Osteoblast (primary cell): ENCODE measurements around the gene MFAP2. TPM values are rescaled to one million over a fixed set of nuclear protein-coding genes. Genes with fewer than 3 reads are reported as not detected.

Experiments used
- DNase-seq: peaks from one replicate; pipeline ENCODE4 v3.0.0; 2011; ENCODE audit warnings: low spot score, mixed read lengths; ENCODE audit not compliant: insufficient read length; ENCODE audit errors: missing footprints
- H2AFZ ChIP-seq: 2 replicates; pipeline ENCODE4 v1.6.0; 2011; ENCODE audit warnings: mild to moderate bottlenecking, low read length
- H3K27ac ChIP-seq: 2 replicates; pipeline ENCODE4 v1.5.1; 2011; ENCODE audit warnings: mild to moderate bottlenecking, low read depth, low read length, moderate library complexity
- H3K27me3 ChIP-seq: 2 replicates; pipeline ENCODE4 v1.6.0; 2012; ENCODE audit warnings: mild to moderate bottlenecking, control low read depth, inconsistent platforms, low read length, moderate library complexity; ENCODE audit not compliant: insufficient read depth
- H3K36me3 ChIP-seq: 2 replicates; pipeline ENCODE4 v1.5.1; 2011; ENCODE audit warnings: mild to moderate bottlenecking, low read length, control low read depth, moderate library complexity; ENCODE audit not compliant: insufficient read depth
- H3K4me1 ChIP-seq: 2 replicates; pipeline ENCODE4 v1.5.1; 2011; ENCODE audit warnings: mild to moderate bottlenecking, low read length, control low read depth, moderate library complexity; ENCODE audit not compliant: insufficient read depth
- H3K4me2 ChIP-seq: 2 replicates; pipeline ENCODE4 v1.6.0; 2011; ENCODE audit warnings: mild to moderate bottlenecking, low read length; ENCODE audit not compliant: insufficient read depth
- H3K4me3 ChIP-seq: fragments of 200-600 bp; sonication (generic); 3 replicates; pipeline ENCODE4 v1.5.1; 2012; ENCODE audit warnings: mild to moderate bottlenecking, low read length, inconsistent platforms; ENCODE audit not compliant: insufficient read depth
- H3K79me2 ChIP-seq: 2 replicates; pipeline ENCODE4 v1.6.0; 2012; ENCODE audit warnings: mild to moderate bottlenecking, low read length, control low read depth, inconsistent platforms; ENCODE audit not compliant: insufficient read depth
- H3K9me3 ChIP-seq: 2 replicates; pipeline ENCODE4 v1.5.1; 2011; ENCODE audit warnings: low read depth, low read length, control low read depth
- H4K20me1 ChIP-seq: 2 replicates; pipeline ENCODE4 v1.6.0; 2012; ENCODE audit warnings: mild to moderate bottlenecking, low read length, control low read depth; ENCODE audit not compliant: insufficient read depth
- total RNA-seq: library from RNA; depleted of rRNA; stranded (reverse); fragments of >200 nt; gene quantifications from 2 replicates; pipeline ENCODE4 v1.2.3, GENCODE V29; 2012
- TF ChIP-seq, protein P1 (sequence below): IDR thresholded peaks from 2 replicates; pipeline ENCODE4 v1.5.1; 2011; ENCODE audit warnings: mild to moderate bottlenecking, low read depth, low read length, moderate library complexity; ENCODE audit errors: extremely low read depth

Gene MFAP2
- total RNA-seq, 1 donor: 61.2 TPM

GRCh38 chr1:16960560-16961296 lies 19.7 kb downstream of the MFAP2 start:
- H3K4me2 ChIP-seq: peak overlapping the region; percentile 87
- H3K27me3 ChIP-seq: no peaks in the 10 kb centered on the region
- no peaks in the 10 kb centered on the region for H3K79me2 ChIP-seq
- H3K36me3 ChIP-seq: peaks cover 4% of the 10 kb centered on the region
- peak overlapping the region; percentile 83 for H2AFZ ChIP-seq
- H4K20me1 ChIP-seq: no peaks in the 10 kb centered on the region
- peaks cover 11% of the 10 kb centered on the region for H3K4me1 ChIP-seq
- peak; percentile 99 for DNase-seq
- H3K9me3 ChIP-seq: no peaks in the 10 kb centered on the region
- H3K4me3 ChIP-seq: peak overlapping the region; percentile 66
- H3K27ac ChIP-seq: no peak overlapping the region
- TF ChIP-seq, protein P1, sequence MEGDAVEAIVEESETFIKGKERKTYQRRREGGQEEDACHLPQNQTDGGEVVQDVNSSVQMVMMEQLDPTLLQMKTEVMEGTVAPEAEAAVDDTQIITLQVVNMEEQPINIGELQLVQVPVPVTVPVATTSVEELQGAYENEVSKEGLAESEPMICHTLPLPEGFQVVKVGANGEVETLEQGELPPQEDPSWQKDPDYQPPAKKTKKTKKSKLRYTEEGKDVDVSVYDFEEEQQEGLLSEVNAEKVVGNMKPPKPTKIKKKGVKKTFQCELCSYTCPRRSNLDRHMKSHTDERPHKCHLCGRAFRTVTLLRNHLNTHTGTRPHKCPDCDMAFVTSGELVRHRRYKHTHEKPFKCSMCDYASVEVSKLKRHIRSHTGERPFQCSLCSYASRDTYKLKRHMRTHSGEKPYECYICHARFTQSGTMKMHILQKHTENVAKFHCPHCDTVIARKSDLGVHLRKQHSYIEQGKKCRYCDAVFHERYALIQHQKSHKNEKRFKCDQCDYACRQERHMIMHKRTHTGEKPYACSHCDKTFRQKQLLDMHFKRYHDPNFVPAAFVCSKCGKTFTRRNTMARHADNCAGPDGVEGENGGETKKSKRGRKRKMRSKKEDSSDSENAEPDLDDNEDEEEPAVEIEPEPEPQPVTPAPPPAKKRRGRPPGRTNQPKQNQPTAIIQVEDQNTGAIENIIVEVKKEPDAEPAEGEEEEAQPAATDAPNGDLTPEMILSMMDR: peak; percentile 72

DNA sequence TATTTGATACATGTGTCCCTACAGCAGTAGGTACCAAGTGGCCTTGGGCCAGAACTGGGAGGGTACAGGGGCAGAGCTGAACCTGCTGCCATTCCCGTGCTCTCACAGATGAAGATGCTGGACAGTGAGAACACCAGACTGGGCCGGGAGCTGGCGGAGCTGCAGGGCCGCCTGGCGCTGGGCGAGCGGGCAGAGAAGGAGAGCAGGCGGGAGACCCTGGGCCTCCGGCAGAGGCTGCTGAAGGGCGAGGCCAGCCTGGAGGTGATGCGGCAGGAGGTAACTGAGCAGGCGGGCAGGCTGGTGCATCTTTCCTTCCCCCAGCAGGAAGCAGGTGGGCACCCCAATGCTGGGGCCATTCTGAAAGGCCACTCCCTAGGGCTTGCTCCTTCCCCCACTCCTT lies 21.9 kb downstream of the MFAP2 start:
- peaks cover 8% of the 10 kb centered on the region for H3K36me3 ChIP-seq
- no peaks in the 10 kb centered on the region for H3K27me3 ChIP-seq
- H3K27ac ChIP-seq: no peak overlapping the region
- no peak overlapping the region for H3K4me3 ChIP-seq
- no peak overlapping the region for H2AFZ ChIP-seq
- no peaks in the 10 kb centered on the region for H3K9me3 ChIP-seq
- peaks cover 11% of the 10 kb centered on the region for H3K4me1 ChIP-seq
- H4K20me1 ChIP-seq: no peaks in the 10 kb centered on the region
- H3K79me2 ChIP-seq: no peaks in the 10 kb centered on the region
- TF ChIP-seq, protein P1: no peak
- no peak for DNase-seq
- H3K4me2 ChIP-seq: no peak overlapping the region

DNA sequence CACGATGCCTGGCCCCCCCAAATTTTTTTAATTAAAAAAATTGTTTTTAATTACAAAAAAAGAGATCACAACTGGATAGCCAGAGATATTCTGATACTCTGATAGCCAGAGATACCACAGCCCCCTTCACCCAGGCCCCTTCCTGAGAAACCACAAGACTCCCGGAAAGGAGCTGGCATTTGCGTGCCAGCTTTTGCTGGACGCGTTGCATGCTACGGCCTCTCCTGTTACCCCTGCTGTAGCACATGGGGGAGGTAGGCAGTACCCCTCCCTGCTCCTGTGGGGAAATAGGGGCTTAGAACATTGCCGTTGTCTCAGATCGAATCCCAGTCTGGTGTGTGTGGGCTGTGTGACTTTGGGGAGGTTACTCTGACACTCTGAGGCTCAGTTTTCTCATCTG lies 22.7 kb downstream of the MFAP2 start:
- H3K27ac ChIP-seq: no peak overlapping the region
- no peak overlapping the region for H2AFZ ChIP-seq
- H3K4me1 ChIP-seq: peaks cover 11% of the 10 kb centered on the region
- H3K4me2 ChIP-seq: no peak overlapping the region
- no peaks in the 10 kb centered on the region for H3K27me3 ChIP-seq
- no peaks in the 10 kb centered on the region for H3K9me3 ChIP-seq
- no peaks in the 10 kb centered on the region for H4K20me1 ChIP-seq
- TF ChIP-seq, protein P1: no peak
- H3K4me3 ChIP-seq: no peak overlapping the region
- no peaks in the 10 kb centered on the region for H3K79me2 ChIP-seq
- DNase-seq: no peak
- H3K36me3 ChIP-seq: peaks cover 8% of the 10 kb centered on the region

GRCh38 chr1:16956775-16957174 lies 23.6 kb downstream of the MFAP2 start:
- TF ChIP-seq, protein P1: no peak
- Histone ChIP-seq H3K4me1 (peaks cover 13% of the 10 kb centered on the region), H3K79me2 (no peaks in the 10 kb centered on the region)

More at GRCh38 chr1:16956775-16957174, 23.6 kb downstream of the MFAP2 start:
- no peak for DNase-seq
- H3K36me3 ChIP-seq: peaks cover 8% of the 10 kb centered on the region
- no peak overlapping the region for H3K4me3 ChIP-seq
- no peak overlapping the region for H3K27ac ChIP-seq
- no peaks in the 10 kb centered on the region for H3K27me3 ChIP-seq
- no peaks in the 10 kb centered on the region for H3K9me3 ChIP-seq
- no peak overlapping the region for H3K4me2 ChIP-seq
- no peak overlapping the region for H2AFZ ChIP-seq
- H4K20me1 ChIP-seq: no peaks in the 10 kb centered on the region
